Measurements from ENCODE around the gene R3HDM2. TPM values are rescaled to one million over a fixed set of nuclear protein-coding genes. Genes with fewer than 3 reads are reported as not detected.

The R3HDM2 gene
- total RNA-seq, 2 donors from 2014 or later, result 82.7 to 116 TPM

DNA sequence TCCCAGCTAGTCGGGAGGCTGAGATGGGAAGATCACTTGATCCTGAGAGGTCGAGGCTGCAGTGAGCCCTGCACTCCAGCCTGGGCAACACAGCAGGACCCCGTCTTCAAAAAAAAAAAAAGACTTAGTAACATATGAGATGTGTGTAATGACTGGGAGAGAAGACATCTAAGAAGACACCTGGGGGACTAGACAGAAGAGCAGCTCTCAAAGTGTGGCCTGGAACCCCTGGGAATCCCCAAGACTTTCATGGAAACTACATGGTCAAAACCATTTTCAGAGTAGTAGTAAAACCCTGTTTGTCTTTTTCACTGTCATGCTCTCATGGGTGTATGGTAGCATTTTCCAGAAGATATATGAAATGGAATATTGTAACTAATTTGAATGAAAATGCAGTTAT lies 45.3 kb downstream of the R3HDM2 start:
- Mint-ChIP-seq H3K27me3 (ENCODE audit: insufficient read depth) (no peaks in the 10 kb centered on the region), H3K4me1 (peaks cover 21% of the 10 kb centered on the region), H3K4me3 (no peak overlapping the region), H3K27ac (no peak overlapping the region), H3K9me3 (peaks cover 6% of the 10 kb centered on the region), H3K36me3 (ENCODE audit: low read depth) (peaks cover 37% of the 10 kb centered on the region)
- H3K36me3 ChIP-seq (ENCODE audit: control insufficient read depth, insufficient read depth, low read length), result peaks cover 13% of the 10 kb centered on the region
- no peak for TF ChIP-seq CTCF (conservative IDR thresholded peaks at IDR 0.05)
- no peak overlapping the region for H3K27ac ChIP-seq (ENCODE audit: low read depth, low read length)
- 89 to 93% methylated on average over 3 of the region's 3 CpGs for WGBS, 2 experiments (ENCODE audit: insufficient coverage in 1 of 2, insufficient read length in 1 of 2)
- DNase-seq, result no peak
- no peaks in the 10 kb centered on the region for H3K9me3 ChIP-seq (ENCODE audit: control insufficient read depth, low read length)
- no peaks in the 10 kb centered on the region for H3K27me3 ChIP-seq (ENCODE audit: control insufficient read depth, insufficient read depth, low read length, poor library complexity, severe bottlenecking)
- no peak overlapping the region for H3K9ac ChIP-seq (ENCODE audit: extremely low read depth, low read length, poor library complexity, severe bottlenecking)
- peaks cover 13% of the 10 kb centered on the region for H3K4me1 ChIP-seq (ENCODE audit: control insufficient read depth, insufficient read depth, low read length)
- H3K4me3 ChIP-seq (ENCODE audit: low read length), result no peak overlapping the region

- peaks cover 6% of the 10 kb centered on the region for H3K9me3 Mint-ChIP-seq
- H3K27me3 Mint-ChIP-seq (ENCODE audit: insufficient read depth), result no peaks in the 10 kb centered on the region
- H3K4me3 Mint-ChIP-seq, result no peak overlapping the region
- Histone ChIP-seq H3K9me3 (ENCODE audit: control insufficient read depth, low read length) (no peaks in the 10 kb centered on the region), H3K36me3 (ENCODE audit: control insufficient read depth, insufficient read depth, low read length) (peaks cover 13% of the 10 kb centered on the region), H3K27me3 (ENCODE audit: control insufficient read depth, insufficient read depth, low read length, poor library complexity, severe bottlenecking) (no peaks in the 10 kb centered on the region), H3K27ac (ENCODE audit: low read depth, low read length) (no peak overlapping the region), H3K9ac (ENCODE audit: extremely low read depth, low read length, poor library complexity, severe bottlenecking) (no peak overlapping the region), H3K4me3 (ENCODE audit: low read length) (no peak overlapping the region), H3K4me1 (ENCODE audit: control insufficient read depth, insufficient read depth, low read length) (peaks cover 5% of the 10 kb centered on the region)
- no peak overlapping the region for H3K27ac Mint-ChIP-seq
- peaks cover 35% of the 10 kb centered on the region for H3K36me3 Mint-ChIP-seq (ENCODE audit: low read depth)
- TF ChIP-seq CTCF (conservative IDR thresholded peaks at IDR 0.05), result no peak
- peaks cover 11% of the 10 kb centered on the region for H3K4me1 Mint-ChIP-seq
- DNase-seq, result no peak
- 89 to 93% methylated on average over 1 of the region's 1 CpG for WGBS, 2 experiments (ENCODE audit: insufficient coverage in 1 of 2, insufficient read length in 1 of 2)
Observed at GRCh38 chr12:57384478-57384877, 46.4 kb downstream of the R3HDM2 start.

DNA sequence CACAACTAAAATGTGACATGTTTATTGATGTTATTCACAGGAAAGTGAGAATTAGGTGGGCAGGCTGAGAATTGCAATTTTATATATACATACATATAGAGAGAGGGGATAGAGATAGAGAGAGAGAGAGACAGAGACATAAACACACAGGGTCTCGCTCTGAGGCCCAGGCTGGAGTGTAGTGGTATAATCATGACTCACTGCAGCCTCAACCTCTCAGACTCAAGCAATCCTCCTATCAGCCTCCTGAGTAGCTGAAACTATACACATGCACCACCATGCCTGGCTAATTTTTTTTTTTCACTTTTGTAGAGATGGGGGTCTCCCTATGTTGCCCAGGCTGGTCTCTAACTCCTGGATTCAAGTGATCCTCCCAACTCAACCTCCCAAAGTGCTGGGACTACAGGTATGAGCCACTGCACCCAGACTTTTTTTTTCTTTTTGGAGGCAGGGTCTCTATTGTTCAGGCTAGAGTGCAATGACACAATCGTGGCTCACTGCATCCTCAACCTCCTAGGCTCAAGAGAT lies 49.1 kb downstream of the R3HDM2 start:
- peaks cover 6% of the 10 kb centered on the region for H3K4me1 Mint-ChIP-seq
- Histone ChIP-seq H3K4me1 (ENCODE audit: control insufficient read depth, insufficient read depth, low read length) (no peaks in the 10 kb centered on the region), H3K4me3 (ENCODE audit: low read length) (no peak overlapping the region), H3K36me3 (ENCODE audit: control insufficient read depth, insufficient read depth, low read length) (peaks cover 5% of the 10 kb centered on the region), H3K27ac (ENCODE audit: low read depth, low read length) (no peak overlapping the region), H3K9me3 (ENCODE audit: control insufficient read depth, low read length) (no peaks in the 10 kb centered on the region), H3K9ac (ENCODE audit: extremely low read depth, low read length, poor library complexity, severe bottlenecking) (no peak overlapping the region), H3K27me3 (ENCODE audit: control insufficient read depth, insufficient read depth, low read length, poor library complexity, severe bottlenecking) (no peaks in the 10 kb centered on the region)
- DNase-seq, result no peak
- TF ChIP-seq CTCF (conservative IDR thresholded peaks at IDR 0.05), result no peak
- H3K4me3 Mint-ChIP-seq, result no peak overlapping the region
- H3K27me3 Mint-ChIP-seq (ENCODE audit: insufficient read depth), result no peaks in the 10 kb centered on the region
- WGBS, 2 experiments (ENCODE audit: insufficient coverage in 1 of 2, insufficient read length in 1 of 2), result 94 to 100% methylated on average over 1 to 2 of the region's 2 CpGs
- peaks cover 2% of the 10 kb centered on the region for H3K9me3 Mint-ChIP-seq
- H3K36me3 Mint-ChIP-seq (ENCODE audit: low read depth), result peaks cover 30% of the 10 kb centered on the region
- H3K27ac Mint-ChIP-seq, result no peak overlapping the region
